BJ (cell line): ENCODE measurements around the gene PPP1R3D. TPM values are rescaled to one million over a fixed set of nuclear protein-coding genes. Genes with fewer than 3 reads are reported as not detected.
"Not testable (repeated sequence)": the region's sequence is repeated elsewhere in the genome, so short reads cannot be mapped to it uniquely, and the experiment has no call there.

Experiments used
- CTCF ChIA-PET: fragments of 350-600 bp; formaldehyde crosslinking; extraction: SDS; loops from one replicate; lab custom pipeline; 2021; ENCODE audit warnings: antibody characterized with exemption, inconsistent platforms; lab: Yijun Ruan, JAX
- POLR2A ChIA-PET: fragments of 300-600 bp; sonication (Branson Sonifier 250); formaldehyde crosslinking; extraction: SDS; loops from one replicate; lab custom pipeline; 2021; ENCODE audit warnings: antibody characterized with exemption; lab: Charles Lee
- DNase-seq: peaks from one replicate; pipeline ENCODE4 v3.0.0-alpha.2; 2011; ENCODE audit warnings: low read depth
- H3K27me3 ChIP-seq: 2 replicates; pipeline ENCODE4 v1.6.0; 2011; ENCODE audit warnings: low read length; ENCODE audit not compliant: control insufficient read depth, insufficient read depth
- H3K36me3 ChIP-seq: 2 replicates; pipeline ENCODE4 v1.5.1; 2011; ENCODE audit warnings: low read length; ENCODE audit not compliant: control insufficient read depth, insufficient read depth
- H3K4me3 ChIP-seq: 2 replicates; pipeline ENCODE4 v1.5.1; 2011; ENCODE audit warnings: low read depth, mild to moderate bottlenecking, control low read depth, low read length
- CTCF ChIP-seq: IDR thresholded peaks from 2 replicates; pipeline ENCODE4 v1.5.1; 2011; ENCODE audit warnings: low read depth, mild to moderate bottlenecking, control low read depth, inconsistent platforms, low read length, moderate library complexity; ENCODE audit not compliant: insufficient read depth
- polyA plus RNA-seq: library from polyadenylated mRNA; depleted of rRNA; stranded (reverse); fragments of >200 nt; gene quantifications from 2 replicates; pipeline ENCODE4 v1.2.3, GENCODE V29; 2011

Gene PPP1R3D
- polyA plus RNA-seq, 1 experiment: 2.9 TPM

- no peak for DNase-seq
- no peaks in the 10 kb centered on the region for H3K36me3 ChIP-seq
- no peak within 1 kb of the TSS for H3K4me3 ChIP-seq
- ChIA-PET CTCF (interaction anchor here (0.8 to 1.4 kb wide), 2 partner anchors 12 to 13 kb away, joined by 4 to 6 read pairs; no protein-coding TSS in a partner anchor), POLR2A (no interaction called here)
- no peaks in the 10 kb centered on the region for H3K27me3 ChIP-seq
- TF ChIP-seq CTCF: no peak
Measured at GRCh38 chr20:59958123-59958522, 18.0 kb upstream of the PPP1R3D start, which contains the start of gene CDH26. TSS of gene CDH26 (plus strand) at chr20:59958423. CDS start at chr20:59958727, 304 bp downstream.

GRCh38 chr20:59957568-59957967 is 17.5 kb upstream of the PPP1R3D start:
- CTCF ChIA-PET: interaction anchor here (1.4 kb wide), 1 partner anchor 12 kb away, joined by 4 read pairs; no protein-coding TSS in a partner anchor
- POLR2A ChIA-PET, H3K36me3 ChIP-seq, H3K27me3 ChIP-seq, H3K4me3 ChIP-seq, DNase-seq: not testable (repeated sequence)

- CTCF ChIA-PET: interaction anchor here (0.6 to 2.6 kb wide), 9 partner anchors 8 to 101 kb away, joined by 3 to 11 read pairs (median 4); partner anchors contain the start of gene SYCP2
- POLR2A ChIA-PET: no interaction called here
- Histone ChIP-seq H3K27me3 (no peaks in the 10 kb centered on the region), H3K36me3 (no peaks in the 10 kb centered on the region), H3K4me3 (no peak overlapping the region)
- no peak for DNase-seq
- TF ChIP-seq CTCF: peak; percentile 38
Measured at GRCh38 chr20:59955131-59955796, 15.2 kb upstream of the PPP1R3D start.

GRCh38 chr20:59954718-59955117 is 14.6 kb upstream of the PPP1R3D start:
- H3K27me3 ChIP-seq: no peaks in the 10 kb centered on the region
- H3K36me3 ChIP-seq: no peaks in the 10 kb centered on the region
- CTCF ChIA-PET: interaction anchor here (1.1 to 2.6 kb wide), 6 partner anchors 8 to 102 kb away, joined by 3 to 11 read pairs (median 6); partner anchors contain the start of gene SYCP2

GRCh38 chr20:59949911-59950310 is 9.8 kb upstream of the PPP1R3D start:
- DNase-seq: no peak
- H3K4me3 ChIP-seq: no peak overlapping the region
- no peak for TF ChIP-seq CTCF
- no peaks in the 10 kb centered on the region for H3K27me3 ChIP-seq
- CTCF ChIA-PET: interaction anchor here (0.7 to 2.9 kb wide), 7 partner anchors 9 to 261 kb away, joined by 3 to 12 read pairs (median 7); partner anchors contain the start of genes FAM217B, PPP1R3D and SYCP2
- POLR2A ChIA-PET: no interaction called here
- H3K36me3 ChIP-seq: no peaks in the 10 kb centered on the region

More at GRCh38 chr20:59954718-59955117, 14.6 kb upstream of the PPP1R3D start:
- POLR2A ChIA-PET: no interaction called here
- H3K4me3 ChIP-seq: no peak overlapping the region
- DNase-seq: no peak
- no peak for TF ChIP-seq CTCF
